H1 (cell line): ENCODE results near the gene SPOCK3. TPM values are rescaled to one million over a fixed set of nuclear protein-coding genes. Genes with fewer than 3 reads are reported as not detected.

Source experiments
- CTCF ChIA-PET: fragments of 300-600 bp; sonication (Branson Sonifier 250); formaldehyde crosslinking; loops from one replicate; lab custom pipeline; 2021; ENCODE audit not compliant: partially characterized antibody; lab: Charles Lee
- POLR2A ChIA-PET: fragments of 300-600 bp; sonication (Branson Sonifier 250); formaldehyde crosslinking; loops from one replicate; lab custom pipeline; 2021; ENCODE audit warnings: inconsistent platforms; ENCODE audit not compliant: partially characterized antibody; lab: Charles Lee
- DNase-seq, 2 experiments: peaks; one replicate each; pipeline versions ENCODE4 v3.0.0 to v3.0.0-alpha.2; 2010 to 2022; ENCODE audit warnings: low spot score in 2 of 2, low read depth in 1 of 2, mixed read lengths in 1 of 2
- FAIRE-seq: peaks from 2 replicates; lab custom pipeline; 2011; peaks lifted over from hg19 to GRCh38; lab: Jason Lieb, UNC
- H2AFZ ChIP-seq: 2 replicates; pipeline ENCODE4 v1.8.1; 2012; ENCODE audit warnings: low read length, inconsistent platforms
- H2AK5ac ChIP-seq: 2 replicates; pipeline ENCODE4 v1.6.1; 2013; ENCODE audit warnings: low read depth, low read length
- H2BK120ac ChIP-seq: replicated peaks from 2 replicates; pipeline ENCODE3; 2013; ENCODE audit warnings: low read depth, low read length, inconsistent platforms
- H2BK12ac ChIP-seq: 2 replicates; pipeline ENCODE4 v1.6.1; 2013; ENCODE audit warnings: low read depth, low read length
- H2BK15ac ChIP-seq: 2 replicates; pipeline ENCODE4 v1.6.1; 2013; ENCODE audit warnings: low read length
- H2BK20ac ChIP-seq: 2 replicates; pipeline ENCODE4 v1.6.1; 2013; ENCODE audit warnings: low read length
- H2BK5ac ChIP-seq: 2 replicates; pipeline ENCODE4 v1.6.1; 2013; ENCODE audit warnings: low read depth, low read length
- H3K14ac ChIP-seq: 2 replicates; pipeline ENCODE4 v1.6.1; 2013; ENCODE audit warnings: inconsistent platforms; ENCODE audit not compliant: insufficient read length
- H3K18ac ChIP-seq: 2 replicates; pipeline ENCODE4 v1.6.1; 2013; ENCODE audit warnings: low read length; ENCODE audit errors: extremely low read depth
- H3K23ac ChIP-seq: 2 replicates; pipeline ENCODE4 v1.6.1; 2013; ENCODE audit warnings: inconsistent platforms; ENCODE audit not compliant: insufficient read length
- H3K23me2 ChIP-seq: 2 replicates; pipeline ENCODE4 v1.6.1; 2013; ENCODE audit warnings: low read depth, low read length
- H3K27ac ChIP-seq: 2 replicates; pipeline ENCODE4 v1.6.1; 2011; ENCODE audit warnings: low read depth, low read length, inconsistent platforms
- H3K27me3 ChIP-seq, 4 experiments: replicated peaks in 1 of 4; 1 replicate in 1 of 4; 2 replicates in 3 of 4; pipeline versions ENCODE4 v1.6.1 to v1.8.1; 2011 to 2013; ENCODE audit warnings: low read length in 3 of 4, mild to moderate bottlenecking in 3 of 4, inconsistent platforms in 2 of 4, mixed read lengths in 2 of 4, moderate library complexity in 1 of 4; ENCODE audit not compliant: control insufficient read depth in 3 of 4, insufficient read depth in 3 of 4; ENCODE audit errors: extremely low read depth in 1 of 4
- H3K36me3 ChIP-seq, 4 experiments: 2 replicates each; pipeline versions ENCODE4 v1.6.1 to v1.8.1; 2011 to 2013; ENCODE audit warnings: mild to moderate bottlenecking in 4 of 4, low read length in 3 of 4, moderate library complexity in 2 of 4, control low read depth in 1 of 4, inconsistent platforms in 1 of 4; ENCODE audit not compliant: insufficient read depth in 4 of 4, control insufficient read depth in 2 of 4
- H3K4ac ChIP-seq: replicated peaks from 2 replicates; pipeline ENCODE3; 2013; ENCODE audit warnings: low read length, low read depth, mixed read lengths, inconsistent platforms; ENCODE audit not compliant: insufficient read length
- H3K4me1 ChIP-seq, 4 experiments: replicated peaks in 1 of 4; 1 replicate in 1 of 4; 2 replicates in 3 of 4; pipeline versions ENCODE4 v1.6.1 to v1.8.1; 2011 to 2013; ENCODE audit warnings: low read length in 3 of 4, inconsistent platforms in 2 of 4, mixed read lengths in 1 of 4; ENCODE audit not compliant: insufficient read depth in 4 of 4, control insufficient read depth in 3 of 4
- H3K4me2 ChIP-seq, 2 experiments: 2 replicates each; pipeline versions ENCODE4 v1.6.1 to v1.8.1; 2011 to 2013; ENCODE audit warnings: low read depth in 2 of 2, low read length in 2 of 2, control low read depth in 1 of 2, inconsistent platforms in 1 of 2, mild to moderate bottlenecking in 1 of 2; ENCODE audit not compliant: insufficient read depth in 1 of 2
- H3K4me3 ChIP-seq, 4 experiments: fragments of 200-600, 300-600 bp in 1 of 4; sonication (generic), shearing (Covaris generic), sonication (Bioruptor Twin) in 1 of 4; 2 replicates each; pipeline versions ENCODE4 v1.5.1 to v1.8.1; 2011 to 2016; ENCODE audit warnings: low read length in 4 of 4, low read depth in 3 of 4, control low read depth in 2 of 4, inconsistent platforms in 2 of 4, mild to moderate bottlenecking in 2 of 4, mixed read lengths in 1 of 4, moderate library complexity in 1 of 4; ENCODE audit not compliant: insufficient read depth in 2 of 4; ENCODE audit errors: extremely low read depth in 1 of 4
- H3K56ac ChIP-seq: replicated peaks from 2 replicates; pipeline ENCODE3; 2013; ENCODE audit warnings: low read depth, mild to moderate bottlenecking, mixed read lengths, low read length, inconsistent platforms; ENCODE audit not compliant: insufficient read length
- H3K79me1 ChIP-seq: 2 replicates; pipeline ENCODE4 v1.6.1; 2013; ENCODE audit warnings: low read depth, low read length, control low read depth
- H3K79me2 ChIP-seq, 2 experiments: 2 replicates each; pipeline versions ENCODE4 v1.6.1 to v1.8.1; 2012 to 2013; ENCODE audit warnings: low read length in 2 of 2, mild to moderate bottlenecking in 2 of 2, inconsistent platforms in 1 of 2; ENCODE audit not compliant: insufficient read depth in 2 of 2, control insufficient read depth in 1 of 2
- H3K9ac ChIP-seq, 4 experiments: replicated peaks in 1 of 4; 1 replicate in 1 of 4; 2 replicates in 3 of 4; pipeline versions ENCODE4 v1.6.1 to v1.8.1; 2011 to 2013; ENCODE audit warnings: low read depth in 3 of 4, low read length in 3 of 4, control low read depth in 2 of 4, mild to moderate bottlenecking in 2 of 4, moderate library complexity in 2 of 4, inconsistent platforms in 1 of 4; ENCODE audit errors: extremely low read depth in 1 of 4
- H3K9me3 ChIP-seq, 2 experiments: 2 replicates each; pipeline versions ENCODE4 v1.6.1 to v1.8.1; 2012 to 2013; ENCODE audit warnings: mild to moderate bottlenecking in 2 of 2, moderate library complexity in 2 of 2, control low read depth in 1 of 2, inconsistent platforms in 1 of 2, low read depth in 1 of 2, low read length in 1 of 2, mixed read lengths in 1 of 2; ENCODE audit not compliant: insufficient read depth in 2 of 2
- H4K20me1 ChIP-seq, 2 experiments: replicated peaks in 1 of 2; 2 replicates each; pipeline versions ENCODE3 to v1.8.1; 2011 to 2013; ENCODE audit warnings: inconsistent platforms in 2 of 2, low read length in 2 of 2, mild to moderate bottlenecking in 1 of 2; ENCODE audit not compliant: insufficient read depth in 2 of 2, control insufficient read depth in 1 of 2
- H4K5ac ChIP-seq: 2 replicates; pipeline ENCODE4 v1.6.1; 2013; ENCODE audit warnings: low read length, low read depth, mixed read lengths, inconsistent platforms; ENCODE audit not compliant: insufficient read length
- H4K8ac ChIP-seq: 2 replicates; pipeline ENCODE4 v1.8.0; 2013; ENCODE audit warnings: mild to moderate bottlenecking, moderate library complexity, low read length, inconsistent platforms; ENCODE audit not compliant: insufficient read depth; ENCODE audit errors: extremely low read depth
- H4K91ac ChIP-seq: replicated peaks from 2 replicates; pipeline ENCODE3; 2013; ENCODE audit warnings: low read length, mixed read lengths, inconsistent platforms; ENCODE audit not compliant: insufficient read length
- CHD1 ChIP-seq: IDR thresholded peaks from 2 replicates; pipeline ENCODE4 v1.6.1; 2012; ENCODE audit warnings: low read depth, low read length, improper control_type of control experiment
- EP300 ChIP-seq, 2 experiments: IDR thresholded peaks; 1 replicate in 1 of 2; 2 replicates in 1 of 2; pipeline ENCODE4 v1.6.1; 2011 to 2012; ENCODE audit warnings: low read depth in 2 of 2, low read length in 2 of 2, mild to moderate bottlenecking in 2 of 2, borderline replicate concordance in 1 of 2, inconsistent platforms in 1 of 2, moderate library complexity in 1 of 2
- HDAC2 ChIP-seq, 2 experiments: fragments of 300-600 bp in 1 of 2; sonication (generic) in 1 of 2; IDR thresholded peaks; 2 replicates each; pipeline ENCODE4 v1.6.1; 2011 to 2012; ENCODE audit warnings: low read depth in 2 of 2, low read length in 2 of 2, mild to moderate bottlenecking in 2 of 2, moderate library complexity in 2 of 2, borderline replicate concordance in 1 of 2, inconsistent platforms in 1 of 2
- RBBP5 ChIP-seq: IDR thresholded peaks from 2 replicates; pipeline ENCODE4 v1.7.1; 2012; ENCODE audit warnings: low read depth, mild to moderate bottlenecking, inconsistent platforms, low read length, moderate library complexity, borderline replicate concordance
- RFX5 ChIP-seq: IDR thresholded peaks from 2 replicates; pipeline ENCODE4 v1.6.1; 2011; ENCODE audit warnings: low read depth, low read length, improper control_type of control experiment, borderline replicate concordance
- SP2 ChIP-seq: IDR thresholded peaks from 2 replicates; pipeline ENCODE4 v1.6.1; 2012; ENCODE audit warnings: mild to moderate bottlenecking, low read length, inconsistent platforms
- SP4 ChIP-seq: IDR thresholded peaks from 2 replicates; pipeline ENCODE4 v1.6.1; 2012; ENCODE audit warnings: low read length, inconsistent platforms
- SUZ12 ChIP-seq: fragments of 200-600 bp; sonication (generic); IDR thresholded peaks from 2 replicates; pipeline ENCODE4 v1.6.1; 2012; ENCODE audit warnings: mild to moderate bottlenecking, inconsistent platforms, low read length, moderate library complexity, mixed read lengths
- ZNF274 ChIP-seq: IDR thresholded peaks from 2 replicates; pipeline ENCODE4 v1.7.0; 2012; ENCODE audit warnings: low read length, borderline replicate concordance; ENCODE audit errors: extremely low read depth
- polyA plus RNA-seq, 7 experiments: library from polyadenylated mRNA; depleted of rRNA in 3 of 7; stranded (reverse) in 5 of 7; unstranded in 2 of 7; fragments of >200 nt in 5 of 7; fragments of 200-250 nt in 2 of 7; gene quantifications; 1 replicate in 5 of 7; 2 replicates in 1 of 7; 4 replicates in 1 of 7; pipeline versions ENCODE4 v1.2.1 to v1.2.3, GENCODE V29; 2011 to 2013; ENCODE audit warnings: missing spikeins in 2 of 7, mixed read lengths in 2 of 7
- total RNA-seq: library from RNA; stranded (reverse); fragmentation: NEBNext Ultra II Directional; extraction: Animal tissue kit (Norgen Biotek cat#: 25700); gene quantifications from 2 replicates; pipeline ENCODE4 v1.2.1, GENCODE V29; 2021
- TF ChIP-seq, protein P1 (sequence below): IDR thresholded peaks from 2 replicates; pipeline ENCODE4 v1.6.1; 2011; ENCODE audit warnings: low read depth, mild to moderate bottlenecking, low read length; ENCODE audit not compliant: insufficient read depth
- TF ChIP-seq, protein P2 (sequence below), 3 experiments: IDR thresholded peaks; 1 replicate in 2 of 3; 2 replicates in 1 of 3; pipeline versions ENCODE4 v1.5.1 to v1.6.1; 2011; ENCODE audit warnings: low read length in 3 of 3, mild to moderate bottlenecking in 3 of 3, inconsistent platforms in 2 of 3, low read depth in 1 of 3, moderate library complexity in 1 of 3; ENCODE audit not compliant: insufficient read depth in 1 of 3; ENCODE audit errors: control extremely low read depth in 1 of 3

The SPOCK3 gene
- total and polyA plus RNA-seq, 2 of the 8 experiments (the other 6 are each of a cell fraction or from before 2014, with no cell fraction given), result 0.14 to 0.60 TPM

- Histone ChIP-seq H3K23me2 (no peaks in the 10 kb centered on the region), H2BK5ac (no peak overlapping the region), H4K91ac (no peak overlapping the region), H3K9ac (no peak overlapping the region), H3K36me3 (no peaks in the 10 kb centered on the region), H3K79me2 (no peaks in the 10 kb centered on the region), H3K27ac (no peak overlapping the region), H4K5ac (no peak overlapping the region), H2AK5ac (no peak overlapping the region), H3K18ac (no peak overlapping the region), H4K20me1 (no peaks in the 10 kb centered on the region), H2BK15ac (no peak overlapping the region), H3K23ac (no peak overlapping the region), H3K9me3 (no peaks in the 10 kb centered on the region), H2AFZ (no peak overlapping the region), H3K27me3 (no peaks in the 10 kb centered on the region), H2BK12ac (no peak overlapping the region), H3K4me3 (no peak overlapping the region), H3K79me1 (no peaks in the 10 kb centered on the region), H3K4ac (no peak overlapping the region), H3K56ac (no peak overlapping the region), H3K14ac (no peak overlapping the region), H2BK20ac (no peak overlapping the region), H3K4me2 (no peak overlapping the region), H4K8ac (no peak overlapping the region), H2BK120ac (no peak overlapping the region), H3K4me1 (no peaks in the 10 kb centered on the region)
- FAIRE-seq, result no peak
- DNase-seq, result no peak
- ChIA-PET CTCF (interaction anchor here (0.9 kb wide), 1 partner anchor 13 kb away, joined by 4 read pairs; no protein-coding TSS in a partner anchor), POLR2A (no interaction called here)
- TF ChIP-seq, protein P1, sequence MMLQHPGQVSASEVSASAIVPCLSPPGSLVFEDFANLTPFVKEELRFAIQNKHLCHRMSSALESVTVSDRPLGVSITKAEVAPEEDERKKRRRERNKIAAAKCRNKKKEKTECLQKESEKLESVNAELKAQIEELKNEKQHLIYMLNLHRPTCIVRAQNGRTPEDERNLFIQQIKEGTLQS, result no peak
- TF ChIP-seq SUZ12, result no peak
- TF ChIP-seq, protein P2, sequence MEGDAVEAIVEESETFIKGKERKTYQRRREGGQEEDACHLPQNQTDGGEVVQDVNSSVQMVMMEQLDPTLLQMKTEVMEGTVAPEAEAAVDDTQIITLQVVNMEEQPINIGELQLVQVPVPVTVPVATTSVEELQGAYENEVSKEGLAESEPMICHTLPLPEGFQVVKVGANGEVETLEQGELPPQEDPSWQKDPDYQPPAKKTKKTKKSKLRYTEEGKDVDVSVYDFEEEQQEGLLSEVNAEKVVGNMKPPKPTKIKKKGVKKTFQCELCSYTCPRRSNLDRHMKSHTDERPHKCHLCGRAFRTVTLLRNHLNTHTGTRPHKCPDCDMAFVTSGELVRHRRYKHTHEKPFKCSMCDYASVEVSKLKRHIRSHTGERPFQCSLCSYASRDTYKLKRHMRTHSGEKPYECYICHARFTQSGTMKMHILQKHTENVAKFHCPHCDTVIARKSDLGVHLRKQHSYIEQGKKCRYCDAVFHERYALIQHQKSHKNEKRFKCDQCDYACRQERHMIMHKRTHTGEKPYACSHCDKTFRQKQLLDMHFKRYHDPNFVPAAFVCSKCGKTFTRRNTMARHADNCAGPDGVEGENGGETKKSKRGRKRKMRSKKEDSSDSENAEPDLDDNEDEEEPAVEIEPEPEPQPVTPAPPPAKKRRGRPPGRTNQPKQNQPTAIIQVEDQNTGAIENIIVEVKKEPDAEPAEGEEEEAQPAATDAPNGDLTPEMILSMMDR (IDR thresholded peaks at IDR 0.05; ENCODE audit: control extremely low read depth in 1 of 3, insufficient read depth in 1 of 3, low read depth in 1 of 3, low read length in 3 of 3), result no peak
- no peak for TF ChIP-seq SP2
- TF ChIP-seq RFX5, result no peak
- no peak for TF ChIP-seq HDAC2 (IDR thresholded peaks at IDR 0.05; ENCODE audit: borderline replicate concordance in 1 of 2, low read depth in 2 of 2, low read length in 2 of 2)
- no peak for TF ChIP-seq CHD1
- no peak for TF ChIP-seq ZNF274
- no peak for TF ChIP-seq EP300 (IDR thresholded peaks at IDR 0.05; ENCODE audit: borderline replicate concordance in 1 of 2, low read depth in 2 of 2, low read length in 2 of 2)
- no peak for TF ChIP-seq RBBP5
- no peak for TF ChIP-seq SP4
Observed at GRCh38 chr4:166994686-166995085, 239.6 kb downstream of the SPOCK3 start.
